Neutrophil (primary cell): ENCODE measurements around the gene TENM4.

Experiments
- H3K27ac ChIP-seq: fragments of 200-600 bp; sonication (generic); 2 replicates; pipeline ENCODE4 v1.5.1; 2016; ENCODE audit warnings: mild to moderate bottlenecking, moderate library complexity
- H3K27me3 ChIP-seq: fragments of 200-600 bp; sonication (generic); 2 replicates; pipeline ENCODE4 v1.6.0; 2016; ENCODE audit warnings: mild to moderate bottlenecking
- H3K36me3 ChIP-seq: fragments of 200-600 bp; sonication (generic); 2 replicates; pipeline ENCODE4 v1.5.1; 2017
- H3K4me1 ChIP-seq, 2 experiments: fragments of 200-600 bp in 1 of 2; sonication (generic) in 1 of 2; 1 replicate in 1 of 2; 2 replicates in 1 of 2; pipeline versions ENCODE4 v1.5.1 to v1.6.1; 2013 to 2016; ENCODE audit warnings: low read depth in 1 of 2, low read length in 1 of 2, mild to moderate bottlenecking in 1 of 2, moderate library complexity in 1 of 2; ENCODE audit not compliant: control insufficient read depth in 1 of 2, insufficient read depth in 1 of 2
- H3K4me3 ChIP-seq, 2 experiments: fragments of 200-600 bp in 1 of 2; sonication (generic) in 1 of 2; 1 replicate in 1 of 2; 2 replicates in 1 of 2; pipeline ENCODE4 v1.5.1; 2013 to 2016; ENCODE audit warnings: low read depth in 1 of 2, low read length in 1 of 2, mild to moderate bottlenecking in 1 of 2, moderate library complexity in 1 of 2
- H3K9me3 ChIP-seq: fragments of 200-600 bp; sonication (generic); 2 replicates; pipeline ENCODE4 v1.5.1; 2016
- TF ChIP-seq, protein P1 (sequence below): fragments of 200-600 bp; sonication (generic); IDR thresholded peaks from 2 replicates; pipeline ENCODE4 v1.5.1; 2016; ENCODE audit warnings: antibody characterized with exemption

Gene TENM4

DNA sequence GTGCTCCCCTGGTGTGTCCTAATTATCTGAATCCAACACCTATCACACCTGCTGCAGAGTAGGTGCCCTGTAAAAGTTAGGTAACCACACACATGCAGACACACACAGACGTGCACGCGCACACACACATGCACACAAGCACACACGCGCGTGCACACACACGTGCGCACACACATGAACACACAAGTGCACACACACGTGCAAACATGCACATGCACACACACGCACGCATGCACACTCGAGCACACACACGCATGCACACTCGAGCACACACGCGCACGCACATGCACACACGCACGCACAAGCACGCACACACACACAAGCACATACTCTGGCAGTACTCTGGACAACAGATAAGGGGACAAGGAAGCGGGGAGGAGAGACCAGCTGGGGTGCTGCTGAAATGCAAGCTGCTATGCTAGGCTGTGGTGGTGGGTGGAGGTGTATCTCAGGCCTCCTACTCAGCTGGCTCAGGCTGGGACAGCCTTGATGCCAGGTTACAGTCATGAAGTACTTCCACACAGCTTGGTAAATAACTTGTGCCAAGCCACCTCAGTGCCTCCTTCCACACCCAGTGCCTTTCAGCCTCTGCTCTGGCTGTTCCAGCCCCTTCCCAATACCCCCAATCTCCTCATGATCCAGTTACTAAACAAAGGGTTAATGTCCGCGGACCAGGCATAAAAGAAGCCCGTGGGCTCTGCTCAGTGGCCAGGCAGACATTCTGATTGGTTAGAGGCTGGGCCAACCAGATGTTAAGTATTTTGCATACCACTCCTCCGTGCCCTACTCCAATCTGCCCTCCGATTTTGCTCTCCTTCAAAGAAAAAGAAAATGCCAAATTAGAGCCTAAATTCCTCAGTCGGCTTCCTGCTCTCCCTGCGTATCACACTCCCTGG, 374.1 kb downstream of the TENM4 start:
- TF ChIP-seq, protein P1, sequence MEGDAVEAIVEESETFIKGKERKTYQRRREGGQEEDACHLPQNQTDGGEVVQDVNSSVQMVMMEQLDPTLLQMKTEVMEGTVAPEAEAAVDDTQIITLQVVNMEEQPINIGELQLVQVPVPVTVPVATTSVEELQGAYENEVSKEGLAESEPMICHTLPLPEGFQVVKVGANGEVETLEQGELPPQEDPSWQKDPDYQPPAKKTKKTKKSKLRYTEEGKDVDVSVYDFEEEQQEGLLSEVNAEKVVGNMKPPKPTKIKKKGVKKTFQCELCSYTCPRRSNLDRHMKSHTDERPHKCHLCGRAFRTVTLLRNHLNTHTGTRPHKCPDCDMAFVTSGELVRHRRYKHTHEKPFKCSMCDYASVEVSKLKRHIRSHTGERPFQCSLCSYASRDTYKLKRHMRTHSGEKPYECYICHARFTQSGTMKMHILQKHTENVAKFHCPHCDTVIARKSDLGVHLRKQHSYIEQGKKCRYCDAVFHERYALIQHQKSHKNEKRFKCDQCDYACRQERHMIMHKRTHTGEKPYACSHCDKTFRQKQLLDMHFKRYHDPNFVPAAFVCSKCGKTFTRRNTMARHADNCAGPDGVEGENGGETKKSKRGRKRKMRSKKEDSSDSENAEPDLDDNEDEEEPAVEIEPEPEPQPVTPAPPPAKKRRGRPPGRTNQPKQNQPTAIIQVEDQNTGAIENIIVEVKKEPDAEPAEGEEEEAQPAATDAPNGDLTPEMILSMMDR: no peak
- Histone ChIP-seq H3K27ac (no peak overlapping the region), H3K4me1 (no peaks in the 10 kb centered on the region), H3K9me3 (no peaks in the 10 kb centered on the region), H3K4me3 (no peak overlapping the region), H3K27me3 (peaks cover 22% of the 10 kb centered on the region), H3K36me3 (no peaks in the 10 kb centered on the region)

DNA sequence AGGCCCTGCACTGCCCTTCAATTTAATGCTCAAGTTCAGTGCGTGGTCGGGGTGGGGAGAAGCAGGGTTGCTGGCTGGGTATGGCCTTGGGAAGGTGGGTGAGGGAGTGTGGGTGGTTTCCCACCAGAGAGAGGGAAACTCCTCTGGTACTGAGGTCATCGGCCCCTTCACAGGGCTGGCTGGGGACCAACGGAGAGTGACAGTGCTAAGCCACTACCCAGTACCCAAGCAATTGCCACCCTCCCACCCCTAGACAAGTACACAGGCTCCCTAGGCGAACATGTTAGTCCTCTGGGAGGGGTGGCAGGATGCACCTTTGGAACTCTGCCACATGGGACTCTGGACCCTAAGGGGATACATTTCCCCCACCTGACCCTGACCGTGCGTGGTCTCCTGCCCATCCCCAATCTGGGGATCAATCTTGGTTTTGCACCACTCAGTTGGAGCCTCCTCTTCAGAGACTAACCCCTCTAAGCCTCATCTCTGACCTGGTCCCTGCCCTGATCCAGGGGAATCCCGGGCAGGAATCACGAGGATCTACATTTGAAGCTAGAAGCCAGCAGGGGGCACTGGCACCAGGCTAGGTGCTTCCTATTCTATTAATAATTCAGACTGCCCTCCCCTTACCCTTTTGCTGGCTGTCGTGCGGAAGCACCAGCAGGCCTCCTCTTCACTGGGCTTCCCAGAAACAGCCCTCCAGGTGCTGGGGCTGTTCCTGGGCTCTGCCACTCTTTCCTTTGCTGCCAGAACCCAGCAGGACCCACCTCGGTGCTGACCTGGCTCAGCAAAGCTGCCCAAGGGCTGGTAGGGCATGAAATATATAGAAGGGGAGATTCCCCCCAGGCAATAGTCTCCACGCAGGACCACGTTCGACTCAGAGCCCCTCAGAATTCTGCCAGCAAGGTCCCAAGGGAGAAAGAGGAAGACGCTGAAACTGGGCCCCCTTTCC, 377.7 kb downstream of the TENM4 start:
- no peaks in the 10 kb centered on the region for H3K9me3 ChIP-seq
- H3K27ac ChIP-seq: no peak overlapping the region
- TF ChIP-seq, protein P1: no peak

DNA sequence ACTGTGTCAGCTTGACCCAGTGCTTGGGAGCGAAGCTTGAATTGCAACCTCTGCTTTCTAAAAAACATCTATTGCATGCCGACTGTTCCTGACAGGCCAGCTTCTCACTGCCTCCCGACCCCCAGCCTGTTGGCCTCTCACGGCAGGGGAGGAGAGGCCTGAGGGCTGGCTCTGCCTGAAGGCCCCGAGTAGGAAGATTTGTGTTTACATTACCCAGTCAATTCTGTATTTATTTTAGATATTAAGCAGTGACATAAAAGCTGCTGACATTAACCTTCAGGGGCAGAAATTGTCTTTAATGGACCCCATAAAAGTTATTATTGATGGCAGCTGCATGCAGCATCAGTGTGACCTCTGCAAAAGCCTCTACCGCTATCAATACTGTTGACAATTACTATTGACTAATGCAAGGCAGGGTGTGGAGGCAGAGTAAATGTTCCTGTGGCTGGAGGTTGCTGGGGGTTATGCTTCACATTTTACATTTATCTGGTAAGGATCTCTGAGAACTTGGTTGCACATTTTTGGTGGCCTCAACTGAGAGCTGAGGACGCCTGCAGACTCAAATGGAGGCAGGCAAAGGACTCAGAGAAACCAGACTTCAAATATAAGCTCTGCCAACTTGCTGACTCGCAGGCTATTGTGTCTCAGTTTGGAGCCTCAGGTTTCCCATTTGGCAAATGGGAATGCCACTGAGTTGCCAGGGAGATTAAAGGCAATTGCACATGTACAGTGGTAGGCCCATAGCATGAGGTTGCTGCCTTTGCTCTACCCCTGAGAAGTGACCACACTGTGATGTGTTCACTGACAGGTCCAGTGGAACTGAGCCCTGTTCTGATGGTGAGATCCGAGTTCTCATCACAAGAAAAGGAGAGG, 380.5 kb downstream of the TENM4 start:
- H3K36me3 ChIP-seq: no peaks in the 10 kb centered on the region
- H3K27ac ChIP-seq: no peak overlapping the region
- peaks cover 9% of the 10 kb centered on the region for H3K27me3 ChIP-seq
- TF ChIP-seq, protein P1: no peak
- H3K9me3 ChIP-seq: no peaks in the 10 kb centered on the region
- H3K4me3 ChIP-seq: no peak overlapping the region
- H3K4me1 ChIP-seq: no peaks in the 10 kb centered on the region

More for the DNA sequence above, 377.7 kb downstream of the TENM4 start:
- no peaks in the 10 kb centered on the region for H3K36me3 ChIP-seq
- no peak overlapping the region for H3K4me3 ChIP-seq
- H3K27me3 ChIP-seq: peaks cover 21% of the 10 kb centered on the region
- H3K4me1 ChIP-seq: no peaks in the 10 kb centered on the region

DNA sequence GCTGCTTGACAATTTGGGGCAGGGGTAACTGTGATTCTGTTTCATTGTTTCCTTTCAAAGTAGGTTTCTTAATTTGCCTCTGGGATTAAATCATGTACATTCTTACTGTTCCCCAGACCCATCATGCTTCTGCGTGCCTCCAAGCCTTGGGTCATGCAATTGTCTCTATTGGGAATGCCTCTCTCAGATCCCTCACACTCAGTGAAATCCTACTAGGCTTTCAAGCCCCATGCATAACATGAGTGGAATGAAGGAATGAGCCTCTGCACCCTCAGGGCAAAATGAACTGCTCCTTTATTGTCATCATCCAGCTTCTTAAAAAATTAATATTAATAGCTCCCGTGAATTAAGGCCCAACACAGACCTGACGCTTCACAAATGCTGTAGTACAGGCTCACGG, 381.7 kb downstream of the TENM4 start:
- Histone ChIP-seq H3K4me3 (no peak overlapping the region), H3K27me3 (peaks cover 9% of the 10 kb centered on the region), H3K9me3 (no peaks in the 10 kb centered on the region), H3K36me3 (no peaks in the 10 kb centered on the region), H3K27ac (no peak overlapping the region), H3K4me1 (no peaks in the 10 kb centered on the region)
- TF ChIP-seq, protein P1: no peak
